ENCODE measurements around the gene DEFB112.

DEFB112 gene
- 0 reads per million in 2 experiments for total RNA-seq

- DNase-seq (ENCODE audit: low read depth): no peak
Measured at GRCh38 chr6:50049829-50050228, at the start of gene DEFB112. TSS of gene DEFB112 (minus strand) at chr6:50049929. CDS start at chr6:50049869, 60 bp downstream.

- no peak for DNase-seq (ENCODE audit: low read depth)
Measured at GRCh38 chr6:50098641-50098993, 48.9 kb upstream of the DEFB112 start.

- no peak for DNase-seq (ENCODE audit: low read depth)
Measured at GRCh38 chr6:50097966-50098640, 48.4 kb upstream of the DEFB112 start.

GRCh38 chr6:50096296-50096695 is 46.6 kb upstream of the DEFB112 start:
- DNase-seq (ENCODE audit: low read depth): no peak

GRCh38 chr6:50093938-50094272 is 44.2 kb upstream of the DEFB112 start:
- DNase-seq (ENCODE audit: low read depth): no peak

- DNase-seq (ENCODE audit: low read depth): no peak
Measured at GRCh38 chr6:50093116-50093937, 43.6 kb upstream of the DEFB112 start.

GRCh38 chr6:50091641-50092040 is 41.9 kb upstream of the DEFB112 start:
- DNase-seq (ENCODE audit: low read depth): no peak

- no peak for DNase-seq (ENCODE audit: low read depth)
Measured at GRCh38 chr6:50089911-50090310, 40.2 kb upstream of the DEFB112 start.

GRCh38 chr6:50087231-50087954 is 37.7 kb upstream of the DEFB112 start:
- no peak for DNase-seq (ENCODE audit: low read depth)

- no peak for DNase-seq (ENCODE audit: low read depth)
Measured at GRCh38 chr6:50077385-50077784, 27.7 kb upstream of the DEFB112 start.

- no peak for DNase-seq (ENCODE audit: low read depth)
Measured at GRCh38 chr6:50076431-50076830, 26.7 kb upstream of the DEFB112 start.

GRCh38 chr6:50071921-50072320 is 22.2 kb upstream of the DEFB112 start:
- DNase-seq (ENCODE audit: low read depth): no peak

GRCh38 chr6:50070101-50070500 is 20.4 kb upstream of the DEFB112 start:
- no peak for DNase-seq (ENCODE audit: low read depth)

GRCh38 chr6:50062051-50062450 is 12.3 kb upstream of the DEFB112 start:
- DNase-seq (ENCODE audit: low read depth): no peak

GRCh38 chr6:50056242-50056641 is 6.5 kb upstream of the DEFB112 start:
- DNase-seq (ENCODE audit: low read depth): no peak

- no peak for DNase-seq (ENCODE audit: low read depth)
Measured at GRCh38 chr6:50047026-50047425, 2.7 kb downstream of the DEFB112 start.

GRCh38 chr6:50030777-50031562 is 18.8 kb downstream of the DEFB112 start:
- no peak for DNase-seq (ENCODE audit: low read depth)

- DNase-seq (ENCODE audit: low read depth): no peak
Measured at GRCh38 chr6:50030350-50030749, 19.4 kb downstream of the DEFB112 start.

GRCh38 chr6:50025258-50025657 is 24.5 kb downstream of the DEFB112 start:
- no peak for DNase-seq (ENCODE audit: low read depth)

GRCh38 chr6:50021894-50022293 is 27.8 kb downstream of the DEFB112 start, which contains the start of gene DEFB110:
TSS of gene DEFB110 (minus strand) at chr6:50021994. CDS start at chr6:50021935, 59 bp downstream.
- DNase-seq (ENCODE audit: low read depth): no peak

- DNase-seq (ENCODE audit: low read depth): no peak
Measured at GRCh38 chr6:50007819-50008218, 41.9 kb downstream of the DEFB112 start.

- no peak for DNase-seq (ENCODE audit: low read depth)
Measured at GRCh38 chr6:50003139-50003538, 46.6 kb downstream of the DEFB112 start.
